AG04449 (cell line): ENCODE data around the gene CPNE6.
A peak's percentile ranks its signal among the peaks of the same experiment; 100 is the strongest.

Experiments used
- CTCF ChIA-PET: fragments of 350-600 bp; formaldehyde crosslinking; extraction: SDS; loops from one replicate; lab custom pipeline; 2021; ENCODE audit warnings: antibody characterized with exemption; lab: Yijun Ruan, JAX
- POLR2A ChIA-PET: fragments of 400-600, 350-600 bp; formaldehyde crosslinking; extraction: SDS; loops from one replicate; lab custom pipeline; 2020; ENCODE audit warnings: antibody characterized with exemption, inconsistent platforms; lab: Yijun Ruan, JAX
- DNase-seq: peaks from one replicate; pipeline ENCODE4 v3.0.0-alpha.2; 2010; ENCODE audit warnings: low read depth, low spot score
- H3K4me3 ChIP-seq: 2 replicates; pipeline ENCODE4 v1.5.1; 2011; ENCODE audit warnings: low read depth, mild to moderate bottlenecking, control low read depth, low read length
- CTCF ChIP-seq: IDR thresholded peaks from one replicate; pipeline ENCODE4 v1.5.1; 2011; ENCODE audit warnings: mild to moderate bottlenecking, moderate library complexity, low read length, control low read depth, inconsistent platforms; ENCODE audit not compliant: insufficient read depth; ENCODE audit errors: missing control alignments

CPNE6 gene

GRCh38 chr14:24092505-24093206 lies 21.3 kb downstream of the CPNE6 start:
- CTCF ChIA-PET, result interaction anchor here (0.8 to 12.8 kb wide), 20 partner anchors 7 to 504 kb away, joined by 3 to 536 read pairs (median 6); partner anchors contain the start of genes CARMIL3, DCAF11, IRF9 and NRL
- H3K4me3 ChIP-seq, result no peak overlapping the region
- POLR2A ChIA-PET, result interaction anchor here (1.7 to 3.6 kb wide), 4 partner anchors 11 to 68 kb away, joined by 7 to 44 read pairs (median 14); partner anchors contain the start of genes CARMIL3, DCAF11, IRF9 and NRL
- no peak for DNase-seq
- TF ChIP-seq CTCF, result no peak

GRCh38 chr14:24093207-24093900 lies 22.0 kb downstream of the CPNE6 start:
- no peak for TF ChIP-seq CTCF
- no peak for DNase-seq
- CTCF ChIA-PET, result interaction anchor here (0.8 to 12.8 kb wide), 20 partner anchors 8 to 505 kb away, joined by 3 to 536 read pairs (median 6); partner anchors contain the start of genes CARMIL3, DCAF11, IRF9 and NRL
- peak overlapping the region; percentile 87 for H3K4me3 ChIP-seq
- POLR2A ChIA-PET, result interaction anchor here (0.6 to 3.6 kb wide), 16 partner anchors 7 to 210 kb away, joined by 3 to 44 read pairs (median 6); partner anchors contain the start of genes CARMIL3, DCAF11, IRF9 and MDP1

GRCh38 chr14:24093901-24094840 lies 22.8 kb downstream of the CPNE6 start, which contains the start of gene PCK2:
TSS of gene PCK2 (plus strand) at chr14:24094311. CDS start at chr14:24094406, 95 bp downstream.
- peak; percentile 9 for TF ChIP-seq CTCF
- ChIA-PET CTCF (interaction anchor here (0.9 to 12.8 kb wide), 13 partner anchors 8 to 214 kb away, joined by 3 to 536 read pairs (median 4); partner anchors contain the start of genes CARMIL3, CIDEB, IRF9 and TINF2), POLR2A (interaction anchor here (0.6 to 3.6 kb wide), 19 partner anchors 8 to 210 kb away, joined by 3 to 44 read pairs (median 5); partner anchors contain the start of genes CARMIL3, DCAF11, EMC9 and IRF9)
- peak; percentile 63 for DNase-seq
- peak within 1 kb of the TSS; percentile 87 for H3K4me3 ChIP-seq

GRCh38 chr14:24094841-24095270 lies 23.5 kb downstream of the CPNE6 start:
- peak overlapping the region; percentile 87 for H3K4me3 ChIP-seq
- ChIA-PET CTCF (interaction anchor here (0.9 to 12.8 kb wide), 10 partner anchors 13 to 213 kb away, joined by 3 to 536 read pairs (median 4); partner anchors contain the start of genes CARMIL3, CIDEB, IRF9 and TINF2), POLR2A (interaction anchor here (0.9 to 3.6 kb wide), 10 partner anchors 8 to 66 kb away, joined by 3 to 44 read pairs (median 10); partner anchors contain the start of genes DCAF11, EMC9, IRF9 and NRL)
- DNase-seq, result no peak
- no peak for TF ChIP-seq CTCF
